Activated CD4-positive, CD25-positive, alpha-beta regulatory T cell treated with anti-CD3 and anti-CD28 coated beads, Interleukin-2, amount 50 U/mL, for 72 hours (primary cell): ENCODE data around the gene ACE.

Experiments used
- DNase-seq: peaks from one replicate; pipeline ENCODE4 v3.0.0; 2021

ACE gene

DNA sequence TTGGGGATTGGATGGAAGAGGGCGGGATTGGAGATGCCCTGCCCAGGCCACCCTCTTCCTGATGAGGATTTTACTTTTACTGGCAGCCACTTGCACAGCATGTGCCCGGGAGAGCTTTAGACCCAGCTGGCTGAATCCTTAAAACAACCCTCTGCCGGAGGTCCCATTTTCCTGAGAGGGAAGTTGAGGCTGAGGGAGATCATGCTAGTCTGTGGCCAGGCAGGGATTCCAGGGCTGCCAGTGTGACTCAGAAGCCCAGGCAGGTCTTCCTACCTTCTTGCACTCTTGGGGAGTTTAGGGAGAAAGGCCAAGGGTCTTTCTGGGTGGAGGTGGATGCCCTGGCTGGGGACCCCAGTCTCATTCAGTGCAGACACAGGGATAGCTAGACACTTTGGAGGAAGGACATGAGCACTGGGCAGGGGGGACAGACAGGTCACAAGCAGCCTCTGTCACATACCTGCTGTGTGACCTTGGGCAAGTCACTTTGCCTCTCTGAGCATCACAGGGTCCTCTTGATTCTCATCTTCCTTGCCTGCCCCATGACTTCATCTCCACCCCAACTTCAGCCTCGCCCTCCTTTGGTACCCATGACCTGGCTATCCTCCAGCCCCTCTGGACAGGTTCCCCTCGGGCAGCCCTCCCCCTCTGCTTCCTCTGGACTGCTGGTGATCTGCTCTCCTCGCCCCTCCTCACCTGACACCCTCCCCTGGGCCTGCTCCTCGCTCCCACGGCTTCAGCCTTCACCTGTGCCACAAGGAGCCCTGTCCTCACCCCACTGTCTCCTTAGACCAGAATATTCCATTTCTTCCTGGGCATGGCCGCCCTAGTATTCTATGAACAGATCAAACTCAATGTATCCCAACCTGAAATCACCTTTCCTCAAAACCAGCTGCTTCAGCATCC lies 62.1 kb downstream of the ACE start:
- DNase-seq, result no peak

DNA sequence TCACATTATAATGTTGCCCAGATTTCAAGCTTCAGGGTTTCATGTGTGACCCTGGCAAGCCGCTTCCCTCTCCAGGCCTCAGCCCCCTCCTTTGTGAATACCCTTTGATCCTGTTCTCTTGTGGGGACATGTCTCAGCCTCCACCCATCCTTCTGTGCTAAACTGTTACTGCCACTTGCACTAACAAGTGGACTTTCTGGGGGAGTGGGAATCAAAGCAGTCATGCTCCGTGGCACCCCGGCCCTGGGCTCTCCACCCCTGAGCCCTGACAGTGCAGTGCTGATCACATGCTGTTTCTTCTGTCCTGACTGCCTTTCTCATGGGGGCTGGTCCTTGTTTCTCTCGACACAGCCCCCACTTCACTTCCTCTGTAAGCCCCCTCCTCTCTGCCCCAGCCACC lies 63.7 kb downstream of the ACE start:
- DNase-seq, result no peak

GRCh38 chr17:63542218-63542545 lies 65.3 kb downstream of the ACE start:
- no peak for DNase-seq

GRCh38 chr17:63542942-63543821 lies 66.3 kb downstream of the ACE start:
- DNase-seq, result no peak

DNA sequence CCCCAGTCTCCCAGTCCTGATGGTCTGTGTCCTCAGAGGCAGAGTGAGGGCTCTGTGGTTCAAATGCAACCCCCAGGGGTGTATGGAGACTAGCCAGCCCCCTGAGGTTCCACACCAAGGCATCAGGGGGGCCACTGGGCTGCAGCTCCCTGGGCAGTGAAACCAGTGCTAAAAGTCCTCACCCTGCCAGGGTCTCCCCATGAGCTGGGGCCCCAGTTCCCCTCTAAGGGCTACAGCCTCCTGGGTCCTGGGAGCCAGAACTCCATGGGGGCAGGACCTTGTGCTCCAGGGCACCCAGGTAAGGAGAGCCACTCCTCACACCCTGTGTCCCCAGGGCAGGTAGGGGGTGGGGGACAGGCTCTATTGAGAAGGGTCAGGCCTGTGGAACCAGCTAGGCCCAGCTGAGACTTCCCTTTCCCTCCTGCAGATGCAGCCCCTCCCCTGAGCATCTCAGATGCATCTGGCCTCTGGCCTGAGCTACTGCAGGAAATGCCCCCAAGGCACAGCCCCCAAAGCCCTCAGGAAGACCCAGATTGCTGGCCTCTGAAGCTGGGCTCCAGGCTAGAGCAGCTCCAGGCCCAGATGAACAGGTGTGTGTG lies 67.1 kb downstream of the ACE start:
- DNase-seq, result no peak

- DNase-seq, result no peak
Observed at GRCh38 chr17:63544467-63545301, 67.8 kb downstream of the ACE start.

DNA sequence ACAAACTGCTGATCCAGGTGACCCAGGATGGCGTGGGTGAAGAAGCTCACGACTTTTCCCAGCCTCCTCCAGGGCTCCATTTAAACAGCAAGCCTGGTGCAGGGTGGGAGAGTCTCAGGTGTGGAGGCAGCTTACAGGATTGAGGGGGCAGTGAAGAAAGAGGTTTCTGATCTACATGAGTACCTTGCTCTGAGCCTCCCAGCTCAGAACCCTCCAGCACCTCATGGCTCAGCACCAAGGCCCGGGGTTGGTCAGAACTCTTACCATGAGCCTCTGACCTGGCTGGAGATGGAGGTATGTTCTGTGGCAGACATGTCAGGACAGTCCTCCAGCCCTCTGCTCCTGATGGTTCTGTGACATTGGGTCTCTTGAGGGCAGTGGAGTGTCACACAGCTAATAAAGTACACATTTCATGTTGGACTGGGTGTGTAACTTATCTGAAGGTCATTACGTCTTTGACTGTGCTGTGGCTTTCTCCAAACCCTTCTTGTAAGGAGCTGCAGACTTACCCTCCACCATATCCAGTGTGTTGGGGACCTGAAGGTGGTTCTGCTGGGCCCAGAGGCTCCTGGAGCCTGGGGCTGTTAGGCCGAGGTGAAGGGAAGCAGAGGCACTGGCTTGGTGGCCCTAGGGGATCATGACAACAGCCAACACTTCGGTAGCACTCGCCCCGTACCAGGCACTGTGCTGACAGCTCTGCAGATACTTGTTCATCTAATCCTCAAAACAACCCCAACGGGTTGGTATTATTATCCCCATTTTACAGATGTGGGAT lies 69.6 kb downstream of the ACE start:
- DNase-seq, result no peak

GRCh38 chr17:63547083-63547523 lies 70.2 kb downstream of the ACE start:
- DNase-seq, result no peak
